ENCODE measurements around the gene PTPN1. TPM values are rescaled to one million over a fixed set of nuclear protein-coding genes. Genes with fewer than 3 reads are reported as not detected.

Gene PTPN1
- total and polyA plus RNA-seq, 4 donors = 5.8 to 10.6 (median 9.7) TPM

GRCh38 chr20:50514750-50515149, 4.6 kb downstream of the PTPN1 start:
- H3K27me3 ChIP-seq (ENCODE audit: control insufficient read depth in 4 of 4, insufficient read depth in 4 of 4, low read length in 3 of 4) = no peaks in the 10 kb centered on the region
- no peaks in the 10 kb centered on the region for H3K9me3 ChIP-seq (ENCODE audit: control insufficient read depth in 4 of 4, low read length in 3 of 4)
- no peak for DNase-seq (ENCODE audit: low spot score)
- no peaks in the 10 kb centered on the region for H3K36me3 ChIP-seq (ENCODE audit: control insufficient read depth in 4 of 4, insufficient read depth in 3 of 4, low read depth in 1 of 4, low read length in 3 of 4)
- no peak overlapping the region for H3K9ac ChIP-seq (ENCODE audit: low read depth in 1 of 2, low read length in 2 of 2)
- peak in 1 of 2 donors; percentile 27 for TF ChIP-seq HNF4A (conservative IDR thresholded peaks at IDR 0.05)
- TF ChIP-seq TAF1 (conservative IDR thresholded peaks at IDR 0.05) = no peak
- TF ChIP-seq ZBTB33 (IDR thresholded peaks at IDR 0.05) = no peak
- no peak overlapping the region for H3K27ac ChIP-seq (ENCODE audit: low read depth in 1 of 2, low read length in 2 of 2)
- peaks cover 3 to 39% (median 26%) of the 10 kb centered on the region in 4 donors for H3K4me1 ChIP-seq (ENCODE audit: control insufficient read depth in 4 of 4, insufficient read depth in 4 of 4, low read length in 3 of 4)
- WGBS = 92% methylated on average over 3 of the region's 3 CpGs
- no peak overlapping the region for H3K4me3 ChIP-seq (ENCODE audit: low read depth in 1 of 3, low read length in 3 of 3)

GRCh38 chr20:50515471-50516106, 5.4 kb downstream of the PTPN1 start:
- DNase-seq (ENCODE audit: low spot score) = no peak
- Histone ChIP-seq H3K4me1 (ENCODE audit: control insufficient read depth in 4 of 4, insufficient read depth in 4 of 4, low read length in 3 of 4) (peaks cover 3 to 40% (median 29%) of the 10 kb centered on the region in 4 donors), H3K27ac (ENCODE audit: low read depth in 1 of 2, low read length in 2 of 2) (no peak overlapping the region), H3K36me3 (ENCODE audit: control insufficient read depth in 4 of 4, insufficient read depth in 3 of 4, low read depth in 1 of 4, low read length in 3 of 4) (no peaks in the 10 kb centered on the region), H3K9ac (ENCODE audit: low read depth in 1 of 2, low read length in 2 of 2) (no peak overlapping the region), H3K9me3 (ENCODE audit: control insufficient read depth in 4 of 4, low read length in 3 of 4) (no peaks in the 10 kb centered on the region), H3K27me3 (ENCODE audit: control insufficient read depth in 4 of 4, insufficient read depth in 4 of 4, low read length in 3 of 4) (no peaks in the 10 kb centered on the region), H3K4me3 (ENCODE audit: low read depth in 1 of 3, low read length in 3 of 3) (no peak overlapping the region)
- TF ChIP-seq NR2F2 (IDR thresholded peaks at IDR 0.05) (no peak), ZBTB33 (IDR thresholded peaks at IDR 0.05) (no peak), CTCF (IDR thresholded peaks at IDR 0.05; ENCODE audit: low read depth, low read length, missing input control) (no peak), RAD21 (IDR thresholded peaks at IDR 0.05) (no peak), TAF1 (conservative IDR thresholded peaks at IDR 0.05) (no peak), RXRA (IDR thresholded peaks at IDR 0.05) (no peak), YY1 (IDR thresholded peaks at IDR 0.05) (no peak), MAX (IDR thresholded peaks at IDR 0.05) (no peak), ATF3 (IDR thresholded peaks at IDR 0.05) (no peak), SP1 (IDR thresholded peaks at IDR 0.05) (no peak), GABPA (IDR thresholded peaks at IDR 0.05 in 1 of 2, conservative IDR thresholded peaks at IDR 0.05 in 1 of 2) (no peak), FOXA1 (IDR thresholded peaks at IDR 0.05) (no peak)
- 85% methylated on average over 1 of the region's 1 CpG for WGBS
